ENCODE results near the gene ZNF33B.
"Not testable (repeated sequence)": the region's sequence is repeated elsewhere in the genome, so short reads cannot be mapped to it uniquely, and the experiment has no call there.

Gene ZNF33B

GRCh38 chr10:42638055-42638820 lies at the start of gene ZNF33B:
Gene ZNF33B, minus strand, starts transcription at chr10:42638570. Its CDS starts 1,642 bp downstream, at chr10:42636928.
- peak within 1 kb of the TSS; percentile 86 for H3K4me2 ChIP-seq (ENCODE audit: low read length)
- TF ChIP-seq EZH2phosphoT487 (IDR thresholded peaks at IDR 0.05; ENCODE audit: low read depth) (no peak), CTCF (IDR thresholded peaks at IDR 0.05; ENCODE audit: low read depth, low read length) (no peak)
- H3K79me2 ChIP-seq (ENCODE audit: low read length) = peaks cover 9% of the 10 kb centered on the region; the same call in 1 of the 2 replicates
- peaks cover 12% of the 10 kb centered on the region for H3K4me1 ChIP-seq (ENCODE audit: low read length)
- peak within 1 kb of the TSS; percentile 91 for H3K27ac ChIP-seq (ENCODE audit: low read length)
- peak within 1 kb of the TSS; percentile 97 for H2AFZ ChIP-seq (ENCODE audit: low read depth, low read length)
- H4K20me1 ChIP-seq (ENCODE audit: insufficient read depth, low read length) = no peaks in the 10 kb centered on the region
- H3K9ac ChIP-seq (ENCODE audit: low read length) = peak within 1 kb of the TSS; percentile 88
- H3K9me3 ChIP-seq (ENCODE audit: insufficient read depth, low read length) = no peaks in the 10 kb centered on the region
- H3K27me3 ChIP-seq (ENCODE audit: low read depth, low read length) = no peaks in the 10 kb centered on the region
- H3K4me3 ChIP-seq (ENCODE audit: low read length) = peak within 1 kb of the TSS; percentile 98
- no peaks in the 10 kb centered on the region for H3K36me3 ChIP-seq (replicated peaks; ENCODE audit: low read depth, low read length)

DNA sequence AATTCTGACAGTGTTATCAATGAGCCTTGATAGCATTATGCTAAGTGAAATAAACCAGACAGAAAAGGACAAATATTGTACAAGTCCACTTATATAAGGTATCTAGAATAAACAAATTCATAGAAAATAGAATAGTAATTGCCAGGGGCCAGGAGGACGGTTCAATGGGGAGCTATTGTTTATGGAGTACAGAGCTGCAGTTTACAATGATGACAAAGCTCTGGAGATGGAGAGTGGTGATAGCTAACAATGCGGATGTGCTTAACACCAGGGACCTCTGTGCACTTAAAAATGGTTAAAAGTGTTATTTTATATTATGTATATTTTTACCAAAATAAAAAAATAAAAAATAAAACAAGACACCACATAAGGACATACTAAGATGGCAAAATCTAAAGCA lies 46.1 kb upstream of the ZNF33B start:
- H3K4me2 ChIP-seq (ENCODE audit: low read length) = no peak overlapping the region
- H3K27ac ChIP-seq (ENCODE audit: low read length) = no peak overlapping the region
- no peak overlapping the region for H3K9ac ChIP-seq (ENCODE audit: low read length)
- TF ChIP-seq EZH2phosphoT487 (IDR thresholded peaks at IDR 0.05; ENCODE audit: low read depth) (no peak), CTCF (IDR thresholded peaks at IDR 0.05; ENCODE audit: low read depth, low read length) (no peak)
- H2AFZ ChIP-seq (ENCODE audit: low read depth, low read length) = no peak overlapping the region
- H3K79me2 ChIP-seq (ENCODE audit: low read length) = no peaks in the 10 kb centered on the region
- no peaks in the 10 kb centered on the region for H3K27me3 ChIP-seq (ENCODE audit: low read depth, low read length)
- H3K36me3 ChIP-seq (replicated peaks; ENCODE audit: low read depth, low read length) = no peaks in the 10 kb centered on the region
- H3K4me3 ChIP-seq (ENCODE audit: low read length) = no peak overlapping the region
- H3K9me3 ChIP-seq (ENCODE audit: insufficient read depth, low read length) = no peaks in the 10 kb centered on the region
- H4K20me1 ChIP-seq (ENCODE audit: insufficient read depth, low read length) = no peaks in the 10 kb centered on the region
- no peaks in the 10 kb centered on the region for H3K4me1 ChIP-seq (ENCODE audit: low read length)

- no peak overlapping the region for H3K9ac ChIP-seq (ENCODE audit: low read length)
- no peaks in the 10 kb centered on the region for H3K27me3 ChIP-seq (ENCODE audit: low read depth, low read length)
- H3K36me3 ChIP-seq (replicated peaks; ENCODE audit: low read depth, low read length) = no peaks in the 10 kb centered on the region
- no peak overlapping the region for H3K4me3 ChIP-seq (ENCODE audit: low read length)
- H3K27ac ChIP-seq (ENCODE audit: low read length) = no peak overlapping the region
- H4K20me1 ChIP-seq (ENCODE audit: insufficient read depth, low read length) = no peaks in the 10 kb centered on the region
- H2AFZ ChIP-seq (ENCODE audit: low read depth, low read length) = no peak overlapping the region
- no peaks in the 10 kb centered on the region for H3K4me1 ChIP-seq (ENCODE audit: low read length)
- H3K4me2 ChIP-seq (ENCODE audit: low read length) = no peak overlapping the region
- H3K79me2 ChIP-seq (ENCODE audit: low read length) = no peaks in the 10 kb centered on the region
- TF ChIP-seq EZH2phosphoT487 (IDR thresholded peaks at IDR 0.05; ENCODE audit: low read depth) (no peak), CTCF (IDR thresholded peaks at IDR 0.05; ENCODE audit: low read depth, low read length) (no peak)
- H3K9me3 ChIP-seq (ENCODE audit: insufficient read depth, low read length) = no peaks in the 10 kb centered on the region
Measured at GRCh38 chr10:42680267-42680666, 41.9 kb upstream of the ZNF33B start.

DNA sequence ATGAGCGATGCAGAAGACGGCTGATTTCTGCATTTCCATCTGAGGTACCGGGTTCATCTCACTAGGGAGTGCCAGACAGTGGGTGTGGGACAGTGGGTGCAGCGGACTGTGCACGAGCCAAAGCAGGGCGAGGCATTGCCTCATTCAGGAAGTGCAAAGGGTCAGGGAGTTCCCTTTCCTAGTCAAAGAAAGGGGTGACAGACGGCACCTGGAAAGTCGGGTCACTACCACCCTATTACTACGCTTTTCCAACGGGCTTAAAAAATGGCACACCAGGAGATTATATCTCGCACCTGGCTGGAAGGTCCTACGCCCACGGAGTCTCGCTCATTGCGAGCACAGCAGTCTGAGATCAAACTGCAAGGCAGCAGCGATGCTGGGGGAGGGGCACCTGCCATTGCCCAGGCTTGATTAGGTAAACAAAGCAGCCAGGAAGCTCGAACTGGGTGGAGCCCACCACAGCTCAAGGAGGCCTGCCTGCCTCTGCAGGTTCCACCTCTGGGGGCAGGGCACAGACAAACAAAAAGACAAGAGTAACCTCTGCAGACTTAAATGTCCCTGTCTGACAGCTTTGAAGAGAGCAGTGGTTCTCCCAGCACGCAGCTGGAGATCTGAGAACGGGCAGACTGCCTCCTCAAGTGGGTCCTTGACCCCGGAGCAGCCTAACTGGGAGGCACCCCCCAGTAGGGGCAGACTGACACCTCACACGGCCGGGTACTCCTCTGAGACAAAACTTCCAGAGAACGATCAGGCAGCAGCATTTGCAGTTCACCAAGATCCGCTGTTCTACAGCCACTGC lies 27.0 kb upstream of the ZNF33B start:
- H3K4me2 ChIP-seq (ENCODE audit: low read length); H3K27me3 ChIP-seq (ENCODE audit: low read depth, low read length); H3K36me3 ChIP-seq (replicated peaks; ENCODE audit: low read depth, low read length); H3K79me2 ChIP-seq (ENCODE audit: low read length); H2AFZ ChIP-seq (ENCODE audit: low read depth, low read length); H3K4me1 ChIP-seq (ENCODE audit: low read length); H3K4me3 ChIP-seq (ENCODE audit: low read length); H3K9ac ChIP-seq (ENCODE audit: low read length); H3K9me3 ChIP-seq (ENCODE audit: insufficient read depth, low read length); H3K27ac ChIP-seq (ENCODE audit: low read length); H4K20me1 ChIP-seq (ENCODE audit: insufficient read depth, low read length): not testable (repeated sequence)

Data from OCI-LY3 (cell line).